NCI-H69 (cell line): ENCODE data around the gene OSTF1.

Experiments used
- DNase-seq: peaks from one replicate; lab custom pipeline; 2025; lab: John Stamatoyannopoulos, UW

OSTF1 gene

DNA sequence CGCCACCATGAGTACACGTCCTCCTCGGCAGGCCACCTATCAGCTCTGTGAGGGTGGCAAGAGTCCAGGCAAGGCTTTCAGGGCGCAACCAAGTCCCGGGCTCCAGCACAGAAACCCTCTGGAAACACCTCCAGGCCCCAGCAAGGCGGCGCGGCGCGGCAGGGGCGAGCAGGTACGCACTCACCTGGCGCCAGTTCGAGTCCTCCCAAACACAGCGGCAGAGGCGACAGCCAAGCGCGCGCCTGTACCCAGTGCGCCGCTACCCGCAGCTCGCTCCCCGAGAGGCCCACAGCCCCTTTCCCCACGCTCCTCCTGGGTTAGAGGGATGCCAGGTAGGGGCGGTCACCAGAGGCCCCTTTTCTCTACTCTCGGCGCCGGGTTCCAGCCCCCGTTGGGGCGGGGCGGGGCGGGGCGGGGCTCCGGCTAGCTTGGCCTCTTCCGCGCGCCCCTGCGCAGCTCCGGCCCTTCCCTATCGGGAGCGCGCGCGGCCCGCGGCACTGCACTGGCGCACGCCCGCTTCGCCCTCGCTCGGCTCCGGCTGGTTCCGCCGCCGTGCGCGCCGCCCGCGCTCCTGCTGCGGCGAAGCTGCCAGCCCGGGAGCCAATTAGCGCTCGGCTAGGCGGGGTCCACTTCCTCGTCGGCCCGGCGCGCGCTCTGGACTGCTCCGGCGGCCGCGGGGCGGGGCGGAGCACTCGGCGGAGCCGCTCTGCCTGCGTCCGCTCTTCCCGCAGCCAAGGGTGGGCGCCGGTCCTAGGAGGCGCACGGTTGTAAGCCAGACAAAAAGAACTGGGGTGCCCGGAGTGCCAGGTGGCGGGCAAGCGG lies at the start of gene OSTF1, which contains the start of gene NMRK1:
OSTF1 (plus strand) TSS at position 691 of the 822 bp plus-strand sequence. CDS start 179 bp downstream, outside the sequence.
NMRK1 (minus strand) TSS at position 332 of the 822 bp plus-strand sequence. CDS start 5,040 bp downstream, outside the sequence.
- DNase-seq: peak; percentile 99

GRCh38 chr9:75039009-75039408 lies 49.3 kb upstream of the OSTF1 start:
- no peak for DNase-seq

DNA sequence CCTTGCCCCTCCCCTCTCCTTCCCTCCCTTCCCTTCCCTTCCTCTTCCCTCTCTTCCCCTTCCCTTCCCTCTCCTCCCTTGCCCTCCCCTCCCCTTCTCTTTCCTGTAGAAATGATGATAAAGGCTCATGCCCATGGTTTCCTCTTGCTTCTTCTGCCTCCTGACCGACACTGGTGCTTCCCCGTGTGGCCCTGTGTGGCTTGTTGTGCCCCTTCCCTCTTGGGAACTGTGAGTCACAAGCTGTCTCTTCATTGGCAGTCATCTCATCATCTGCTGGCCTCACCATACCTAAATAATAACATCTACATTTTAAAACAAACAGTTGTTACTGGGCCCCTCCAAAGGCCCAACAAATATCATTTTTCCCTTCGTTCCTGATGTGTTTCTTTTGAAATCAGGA lies 48.5 kb upstream of the OSTF1 start:
- DNase-seq: no peak

DNA sequence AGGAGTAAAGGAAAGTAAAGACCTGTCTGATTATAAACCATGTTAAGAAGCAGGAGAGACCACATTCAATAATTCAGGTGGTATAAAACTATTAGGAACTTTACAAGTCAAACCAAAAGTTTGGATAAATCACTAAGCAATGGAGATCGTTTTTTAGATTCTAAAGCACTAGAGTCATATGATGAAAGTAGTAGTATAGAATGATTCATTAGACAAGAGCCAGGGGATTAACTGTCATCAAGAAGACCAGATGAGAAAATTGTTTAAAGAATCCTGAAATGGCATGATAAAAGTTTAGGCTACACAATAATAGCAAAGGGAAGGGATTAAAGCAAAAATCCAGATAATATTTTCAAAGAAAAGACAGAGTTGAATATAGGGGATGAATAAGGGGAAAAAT lies 47.3 kb upstream of the OSTF1 start:
- no peak for DNase-seq

DNA sequence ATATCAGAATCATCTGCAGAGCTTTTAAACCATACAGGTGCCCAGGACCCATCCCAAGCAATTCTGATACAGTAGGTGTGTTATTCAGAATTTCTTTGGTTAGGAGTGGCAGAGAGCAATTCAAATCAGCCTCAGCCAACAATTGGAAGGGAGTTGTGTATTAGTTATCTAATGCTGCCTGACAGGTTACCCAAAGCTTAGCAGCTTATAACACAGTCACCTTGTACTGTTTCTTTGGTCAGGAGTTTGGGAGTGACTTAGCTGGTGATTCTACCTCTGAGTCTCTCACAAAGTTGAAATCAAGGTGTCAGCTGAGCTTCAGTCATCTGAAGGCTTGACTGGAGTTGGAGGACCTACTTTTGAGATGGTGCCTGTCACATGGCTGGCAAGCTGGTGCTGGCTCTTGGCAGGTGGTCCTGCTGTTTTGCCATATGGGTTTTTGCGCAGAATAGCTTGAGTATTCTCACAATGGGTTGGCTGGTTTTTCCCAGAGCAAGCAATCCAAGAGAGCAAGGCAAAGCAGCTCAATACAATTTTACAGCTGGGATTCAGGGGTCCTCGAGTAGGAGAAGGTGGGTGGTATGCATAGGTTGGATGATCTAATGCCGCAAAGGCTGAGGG lies 41.5 kb upstream of the OSTF1 start:
- no peak for DNase-seq

- no peak for DNase-seq
Measured at GRCh38 chr9:75047506-75047905, 40.8 kb upstream of the OSTF1 start.

DNA sequence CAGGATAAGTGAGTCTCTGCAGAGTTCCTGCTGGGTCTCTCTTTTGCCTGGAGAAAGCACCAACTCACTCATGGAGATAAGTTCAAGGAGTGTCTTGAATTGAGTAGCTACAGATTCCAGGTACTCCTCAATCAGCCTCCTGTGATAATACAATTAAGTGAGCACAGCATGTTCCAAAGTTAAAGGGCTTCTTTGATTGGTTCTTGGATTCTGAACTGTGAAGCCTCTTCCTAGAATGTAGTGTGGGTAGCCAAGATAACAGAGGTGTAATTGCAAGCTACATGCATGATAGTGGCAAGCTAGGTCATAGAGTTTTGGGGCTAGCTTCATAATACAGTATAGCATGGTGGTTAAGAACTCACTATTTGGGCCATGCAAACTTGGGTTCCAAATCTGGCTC lies 37.0 kb upstream of the OSTF1 start:
- DNase-seq: no peak

DNA sequence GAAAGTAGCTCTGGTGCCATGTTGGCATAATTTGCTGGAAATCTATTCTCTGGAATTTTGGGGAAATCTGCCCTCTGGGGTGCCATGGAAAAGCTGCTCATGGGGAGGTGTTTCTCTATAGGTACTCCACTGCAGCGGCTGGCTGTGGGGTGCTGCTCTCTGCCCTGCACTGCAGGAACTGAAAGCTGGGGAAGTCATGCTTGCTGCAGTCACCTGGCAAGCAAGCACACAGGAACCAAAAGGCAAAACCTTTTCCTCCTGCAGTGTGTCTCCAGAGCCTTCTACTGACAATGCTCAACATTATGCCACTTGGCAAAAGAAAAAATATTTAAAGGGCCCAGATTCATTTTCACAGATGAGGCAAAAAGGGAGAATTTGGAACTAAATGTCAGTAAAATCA lies 34.4 kb upstream of the OSTF1 start:
- DNase-seq: no peak

GRCh38 chr9:75054368-75055001 lies 33.8 kb upstream of the OSTF1 start:
- no peak for DNase-seq

DNA sequence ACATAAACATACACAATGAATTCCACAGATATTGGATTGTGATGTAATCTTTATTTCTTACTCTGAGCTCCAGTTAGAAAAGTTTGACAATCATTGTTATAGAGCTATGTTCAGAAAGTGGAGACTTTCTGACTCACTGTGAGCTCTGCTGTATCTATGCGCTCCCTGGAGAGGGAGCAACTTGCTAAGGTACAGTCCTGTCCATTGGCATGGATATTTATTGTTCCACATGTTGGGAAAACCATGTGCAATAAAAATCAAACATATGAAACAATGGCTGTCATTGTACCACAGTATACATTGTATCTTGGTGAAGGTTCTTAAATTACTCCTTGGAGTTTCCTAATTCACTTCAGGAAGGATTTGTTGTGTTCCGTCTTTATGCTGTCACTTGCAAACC lies 27.1 kb upstream of the OSTF1 start:
- no peak for DNase-seq

- peak; percentile 64 for DNase-seq
Measured at GRCh38 chr9:75063556-75064305, 24.6 kb upstream of the OSTF1 start.

DNA sequence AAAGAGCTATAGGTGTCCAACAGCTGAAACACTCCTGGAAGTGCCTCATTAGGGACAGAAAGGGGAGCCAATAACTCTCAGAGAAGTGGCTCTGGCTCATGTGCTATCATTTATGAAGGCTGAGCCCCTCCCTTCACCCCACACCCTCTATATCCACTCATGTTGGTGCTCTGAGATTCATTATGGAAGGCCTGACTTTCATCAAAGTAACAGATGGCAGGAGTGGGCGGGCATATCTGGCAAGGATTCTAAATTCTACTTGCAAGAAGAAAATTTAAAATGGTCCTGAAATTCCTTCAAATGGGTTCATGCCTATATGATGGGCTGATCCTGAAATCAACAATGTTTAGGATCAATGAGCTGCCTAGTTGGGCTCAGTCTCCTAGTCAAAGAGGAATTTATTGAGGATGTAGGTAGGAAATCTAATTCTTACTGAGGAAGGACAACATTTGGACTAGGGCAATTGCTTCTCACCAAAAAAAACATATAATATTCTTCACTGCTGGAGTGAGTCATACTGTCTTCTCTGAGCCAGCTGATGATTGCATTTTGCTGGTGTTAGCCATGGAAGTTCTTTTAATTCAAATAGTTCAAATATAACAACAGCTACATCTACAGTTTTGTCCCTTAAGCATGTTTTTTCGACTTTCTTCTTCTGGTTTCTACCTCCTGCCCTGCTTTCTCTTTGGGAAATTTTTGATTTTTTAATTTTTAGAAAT lies 23.8 kb upstream of the OSTF1 start:
- DNase-seq: peak; percentile 64

DNA sequence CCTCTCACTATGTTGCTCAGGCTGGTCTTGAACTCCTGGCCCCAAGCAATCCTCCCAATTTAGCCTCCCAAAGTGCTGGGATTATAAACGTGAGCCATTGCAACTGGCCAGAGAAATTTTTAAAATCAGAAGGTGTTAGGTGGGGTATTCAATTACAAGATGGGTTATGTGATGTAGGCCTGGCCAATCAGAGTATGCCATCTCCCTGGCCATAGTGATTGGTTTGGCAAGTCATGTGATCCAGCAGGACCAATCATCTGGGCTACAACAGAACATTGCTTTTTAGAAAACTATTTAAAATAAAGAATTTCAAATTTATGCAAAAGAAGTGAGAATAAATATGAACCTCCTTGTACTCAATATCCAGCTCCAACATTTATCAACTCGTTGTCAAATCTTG lies 22.8 kb upstream of the OSTF1 start:
- no peak for DNase-seq

GRCh38 chr9:75067894-75068293 lies 20.4 kb upstream of the OSTF1 start:
- DNase-seq: no peak

GRCh38 chr9:75069171-75069570 lies 19.1 kb upstream of the OSTF1 start:
- no peak for DNase-seq

DNA sequence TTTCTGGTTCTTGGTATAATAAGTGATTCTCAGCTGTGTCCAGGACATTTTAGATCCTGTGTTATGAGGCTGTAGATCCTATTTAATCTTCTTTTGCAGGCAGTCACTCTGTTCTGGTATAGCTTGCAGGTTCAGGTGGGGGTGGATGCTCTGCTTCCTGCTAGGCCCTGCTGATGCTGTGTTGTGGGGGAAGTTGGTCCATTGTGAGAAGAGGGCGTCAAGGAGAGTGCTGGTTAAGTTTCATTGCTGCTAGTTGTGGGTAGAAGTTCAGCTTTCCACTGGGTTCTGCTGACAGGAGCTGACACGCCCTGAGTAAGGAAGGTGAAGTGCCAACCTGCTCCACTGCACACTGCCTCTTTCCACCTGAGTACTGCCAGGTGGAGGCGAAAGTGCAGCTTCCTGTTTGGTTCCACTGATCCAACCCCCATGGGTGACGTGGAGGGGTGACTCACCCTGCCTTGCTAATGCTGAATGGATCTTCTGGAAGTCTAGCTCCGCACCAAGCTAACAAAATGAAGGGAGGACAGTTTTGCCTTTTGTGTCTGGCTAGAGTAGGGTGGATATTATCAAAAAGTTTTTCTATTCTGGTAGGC lies 16.7 kb upstream of the OSTF1 start:
- peak; percentile 55 for DNase-seq

- no peak for DNase-seq
Measured at GRCh38 chr9:75072895-75073294, 15.4 kb upstream of the OSTF1 start.

GRCh38 chr9:75081632-75082031 lies 6.7 kb upstream of the OSTF1 start:
- DNase-seq: no peak

- DNase-seq: peak; percentile 84
Measured at GRCh38 chr9:75083188-75083970, 4.9 kb upstream of the OSTF1 start.

DNA sequence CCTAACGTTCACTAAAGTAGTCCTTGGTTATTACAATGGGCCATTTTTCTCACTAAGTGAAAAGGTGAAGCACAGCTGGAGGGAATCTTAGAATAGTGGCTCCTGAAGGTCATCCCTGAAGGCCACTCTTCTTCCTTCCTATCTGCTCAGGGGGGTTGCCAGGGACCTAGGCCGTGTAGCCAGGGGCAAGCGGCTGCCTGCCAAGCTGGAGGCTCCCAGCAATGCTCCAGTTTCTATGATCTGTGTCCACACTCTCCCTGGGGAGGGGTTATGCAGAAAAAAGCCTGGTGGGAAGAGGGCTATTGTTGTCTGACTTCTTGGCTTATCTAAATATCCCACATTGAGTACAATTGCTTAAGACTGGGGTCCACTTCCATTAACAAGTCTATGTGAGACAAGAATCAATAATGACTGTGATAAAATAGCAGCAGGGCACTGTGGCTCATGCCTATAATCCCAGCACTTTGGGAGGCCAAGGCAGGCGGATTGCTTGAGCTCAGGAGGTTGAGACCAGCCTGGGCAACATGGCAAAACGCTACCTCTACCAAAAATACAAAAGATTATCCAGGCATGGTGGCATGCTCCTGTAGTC lies 4.1 kb upstream of the OSTF1 start:
- DNase-seq: peak; percentile 85
